OCI-LY1 (cell line): ENCODE results near the gene ITIH3.

Source experiments
- H2AFZ ChIP-seq: fragments of 200-600 bp; sonication (generic), shearing (Covaris generic); 2 replicates; pipeline ENCODE4 v1.6.0; 2014; ENCODE audit warnings: antibody characterized with exemption, mild to moderate bottlenecking, low read length
- H3F3A ChIP-seq: fragments of 200-600 bp; sonication (generic), shearing (Covaris generic); 2 replicates; pipeline ENCODE4 v1.6.0; 2014; ENCODE audit warnings: mild to moderate bottlenecking, antibody characterized with exemption, low read length, moderate library complexity; ENCODE audit not compliant: insufficient read depth
- H3K27ac ChIP-seq: fragments of 200-600 bp; sonication (generic); 2 replicates; pipeline ENCODE4 v1.5.1; 2014; ENCODE audit warnings: low read length, mixed run types, mild to moderate bottlenecking, low read depth; ENCODE audit not compliant: poor library complexity, severe bottlenecking
- H3K27me3 ChIP-seq: fragments of 200-600 bp; sonication (generic); 2 replicates; pipeline ENCODE4 v1.6.0; 2014; ENCODE audit warnings: antibody characterized with exemption, mild to moderate bottlenecking, low read length, moderate library complexity; ENCODE audit not compliant: insufficient read depth
- H3K36me3 ChIP-seq: fragments of 200-600 bp; sonication (generic); 2 replicates; pipeline ENCODE4 v1.6.1; 2014; ENCODE audit warnings: mild to moderate bottlenecking, antibody characterized with exemption, low read length, moderate library complexity, mixed read lengths; ENCODE audit not compliant: insufficient read depth
- H3K4me1 ChIP-seq: fragments of 200-600 bp; sonication (generic); 2 replicates; pipeline ENCODE4 v1.5.1; 2014; ENCODE audit warnings: mild to moderate bottlenecking, low read length, moderate library complexity; ENCODE audit not compliant: insufficient read depth, severe bottlenecking
- H3K4me2 ChIP-seq: fragments of 200-600 bp; sonication (generic), shearing (Covaris generic); 2 replicates; pipeline ENCODE4 v1.6.1; 2014; ENCODE audit warnings: low read length
- H3K4me3 ChIP-seq: fragments of 200-600 bp; sonication (generic); 2 replicates; pipeline ENCODE4 v1.5.1; 2014; ENCODE audit warnings: low read length, low read depth, mild to moderate bottlenecking, mixed read lengths; ENCODE audit not compliant: poor library complexity, severe bottlenecking
- H3K79me2 ChIP-seq: fragments of 200-600 bp; shearing (Covaris generic); 2 replicates; pipeline ENCODE4 v1.6.1; 2016; ENCODE audit warnings: mixed run types, low read length, mixed read lengths; ENCODE audit not compliant: insufficient read depth
- H3K9ac ChIP-seq: fragments of 200-600 bp; sonication (generic), shearing (Covaris generic); 2 replicates; pipeline ENCODE4 v1.6.1; 2014; ENCODE audit warnings: mild to moderate bottlenecking, low read length, mixed read lengths
- H3K9me2 ChIP-seq: fragments of 200-600 bp; sonication (generic), shearing (Covaris generic); 2 replicates; pipeline ENCODE4 v1.6.1; 2014; ENCODE audit warnings: low read depth, mild to moderate bottlenecking, low read length, mixed read lengths
- H3K9me3 ChIP-seq: fragments of 200-600 bp; shearing (Covaris generic); 2 replicates; pipeline ENCODE4 v1.6.1; 2014; ENCODE audit warnings: low read length, mixed read lengths
- H4K20me1 ChIP-seq: fragments of 200-600 bp; sonication (generic), shearing (Covaris generic); 2 replicates; pipeline ENCODE4 v1.6.0; 2016; ENCODE audit warnings: mild to moderate bottlenecking, low read length; ENCODE audit not compliant: insufficient read depth
- EZH2 ChIP-seq: fragments of 200-600 bp; sonication (generic), shearing (Covaris generic); IDR thresholded peaks from 2 replicates; pipeline ENCODE4 v1.8.0; 2017; ENCODE audit warnings: borderline replicate concordance, mixed run types, mild to moderate bottlenecking, antibody characterized with exemption, low read length, moderate library complexity, mixed read lengths
- TF ChIP-seq, protein P1 (sequence below): fragments of 200-600 bp; sonication (generic), shearing (Covaris generic); IDR thresholded peaks from 2 replicates; pipeline ENCODE4 v1.5.1; 2017; ENCODE audit warnings: mild to moderate bottlenecking, antibody characterized with exemption, low read length, moderate library complexity, mixed read lengths

Gene ITIH3

DNA sequence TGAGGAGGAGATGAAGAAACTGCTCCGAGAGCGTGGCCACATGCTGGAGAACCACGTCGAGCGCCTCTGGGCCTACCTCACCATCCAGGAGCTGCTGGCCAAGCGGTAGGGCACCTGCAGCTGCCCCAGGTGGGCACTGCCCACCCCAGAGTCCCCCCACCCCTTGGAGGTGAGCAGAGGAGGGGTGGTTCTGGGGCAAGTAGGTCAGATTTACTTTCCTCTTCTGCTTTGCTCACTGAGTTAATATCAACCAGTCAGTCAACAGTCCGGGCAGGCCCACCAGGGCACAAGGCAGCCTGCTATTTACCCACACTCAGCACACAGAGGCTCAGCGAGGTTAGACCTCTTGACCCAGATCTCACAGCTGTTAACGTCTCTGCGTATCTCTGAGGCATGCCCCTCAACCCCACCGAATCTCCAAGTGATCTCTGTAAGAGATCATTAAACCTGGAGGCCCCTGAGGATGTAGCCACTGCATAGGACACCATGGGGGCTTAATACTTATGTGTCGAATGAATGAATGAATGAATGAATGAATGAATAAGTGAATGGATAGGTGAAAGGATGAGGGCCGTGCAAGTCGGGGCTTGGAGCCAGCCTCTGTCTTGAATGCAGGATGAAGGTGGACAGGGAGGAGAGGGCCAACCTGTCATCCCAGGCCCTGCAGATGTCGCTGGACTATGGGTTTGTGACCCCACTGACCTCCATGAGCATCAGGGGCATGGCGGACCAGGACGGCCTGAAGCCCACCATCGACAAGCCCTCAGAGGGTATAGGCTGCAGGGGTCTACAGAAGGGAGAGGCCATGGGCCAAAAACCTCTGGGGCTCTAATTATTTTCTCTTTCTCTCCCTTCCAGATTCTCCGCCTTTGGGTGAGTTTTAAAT lies 8.0 kb upstream of the ITIH3 start:
- Histone ChIP-seq H3K79me2 (no peaks in the 10 kb centered on the region), H3K9me3 (no peaks in the 10 kb centered on the region), H3F3A (no peaks in the 10 kb centered on the region), H2AFZ (no peak overlapping the region), H3K36me3 (no peaks in the 10 kb centered on the region), H3K9ac (no peak overlapping the region), H3K4me1 (no peaks in the 10 kb centered on the region), H3K9me2 (no peaks in the 10 kb centered on the region), H3K27ac (no peak overlapping the region), H4K20me1 (no peaks in the 10 kb centered on the region), H3K4me2 (no peak overlapping the region), H3K4me3 (no peak overlapping the region), H3K27me3 (no peaks in the 10 kb centered on the region)
- TF ChIP-seq EZH2: no peak
- TF ChIP-seq, protein P1, sequence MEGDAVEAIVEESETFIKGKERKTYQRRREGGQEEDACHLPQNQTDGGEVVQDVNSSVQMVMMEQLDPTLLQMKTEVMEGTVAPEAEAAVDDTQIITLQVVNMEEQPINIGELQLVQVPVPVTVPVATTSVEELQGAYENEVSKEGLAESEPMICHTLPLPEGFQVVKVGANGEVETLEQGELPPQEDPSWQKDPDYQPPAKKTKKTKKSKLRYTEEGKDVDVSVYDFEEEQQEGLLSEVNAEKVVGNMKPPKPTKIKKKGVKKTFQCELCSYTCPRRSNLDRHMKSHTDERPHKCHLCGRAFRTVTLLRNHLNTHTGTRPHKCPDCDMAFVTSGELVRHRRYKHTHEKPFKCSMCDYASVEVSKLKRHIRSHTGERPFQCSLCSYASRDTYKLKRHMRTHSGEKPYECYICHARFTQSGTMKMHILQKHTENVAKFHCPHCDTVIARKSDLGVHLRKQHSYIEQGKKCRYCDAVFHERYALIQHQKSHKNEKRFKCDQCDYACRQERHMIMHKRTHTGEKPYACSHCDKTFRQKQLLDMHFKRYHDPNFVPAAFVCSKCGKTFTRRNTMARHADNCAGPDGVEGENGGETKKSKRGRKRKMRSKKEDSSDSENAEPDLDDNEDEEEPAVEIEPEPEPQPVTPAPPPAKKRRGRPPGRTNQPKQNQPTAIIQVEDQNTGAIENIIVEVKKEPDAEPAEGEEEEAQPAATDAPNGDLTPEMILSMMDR: no peak

- H4K20me1 ChIP-seq: no peaks in the 10 kb centered on the region
- H3K79me2 ChIP-seq: no peaks in the 10 kb centered on the region
- no peaks in the 10 kb centered on the region for H3K27me3 ChIP-seq
- H3K36me3 ChIP-seq: no peaks in the 10 kb centered on the region
- H3K9me3 ChIP-seq: no peaks in the 10 kb centered on the region
- H3K9ac ChIP-seq: no peak overlapping the region
- no peak overlapping the region for H2AFZ ChIP-seq
- no peak overlapping the region for H3K4me3 ChIP-seq
- TF ChIP-seq, protein P1: no peak
- TF ChIP-seq EZH2: no peak
- no peaks in the 10 kb centered on the region for H3K4me1 ChIP-seq
- H3K4me2 ChIP-seq: no peak overlapping the region
- no peak overlapping the region for H3K27ac ChIP-seq
- H3K9me2 ChIP-seq: no peaks in the 10 kb centered on the region
- no peaks in the 10 kb centered on the region for H3F3A ChIP-seq
These were observed 7.3 kb upstream of the ITIH3 start for GRCh38 chr3:52787246-52787645.

- no peaks in the 10 kb centered on the region for H3K27me3 ChIP-seq
- H3K9me2 ChIP-seq: no peaks in the 10 kb centered on the region
- no peak overlapping the region for H2AFZ ChIP-seq
- H3K79me2 ChIP-seq: no peaks in the 10 kb centered on the region
- no peaks in the 10 kb centered on the region for H4K20me1 ChIP-seq
- TF ChIP-seq, protein P1: no peak
- no peak for TF ChIP-seq EZH2
- no peak overlapping the region for H3K27ac ChIP-seq
- no peak overlapping the region for H3K4me3 ChIP-seq
- no peak overlapping the region for H3K9ac ChIP-seq
- no peak overlapping the region for H3K4me2 ChIP-seq
- no peaks in the 10 kb centered on the region for H3K9me3 ChIP-seq
- no peaks in the 10 kb centered on the region for H3K36me3 ChIP-seq
- H3K4me1 ChIP-seq: no peaks in the 10 kb centered on the region
- H3F3A ChIP-seq: no peaks in the 10 kb centered on the region
These were observed 6.6 kb upstream of the ITIH3 start for GRCh38 chr3:52787672-52788625.
